LHCN-M2 (cell line): ENCODE measurements around the gene CCDC12. TPM values are rescaled to one million over a fixed set of nuclear protein-coding genes. Genes with fewer than 3 reads are reported as not detected.
A peak's percentile ranks its signal among the peaks of the same experiment; 100 is the strongest.
"Not testable (repeated sequence)": the region's sequence is repeated elsewhere in the genome, so short reads cannot be mapped to it uniquely, and the experiment has no call there.

ENCODE experiments used
- DNase-seq: peaks from one replicate; pipeline ENCODE4 v3.0.0-alpha.2; 2012; ENCODE audit warnings: low read depth
- total RNA-seq: library from RNA; depleted of rRNA; stranded (reverse); fragments of >200 nt; gene quantifications from 2 replicates; pipeline ENCODE4 v1.2.3, GENCODE V29; 2014

Gene CCDC12
- total RNA-seq, 1 experiment from 2014 or later = 31.2 TPM

DNA sequence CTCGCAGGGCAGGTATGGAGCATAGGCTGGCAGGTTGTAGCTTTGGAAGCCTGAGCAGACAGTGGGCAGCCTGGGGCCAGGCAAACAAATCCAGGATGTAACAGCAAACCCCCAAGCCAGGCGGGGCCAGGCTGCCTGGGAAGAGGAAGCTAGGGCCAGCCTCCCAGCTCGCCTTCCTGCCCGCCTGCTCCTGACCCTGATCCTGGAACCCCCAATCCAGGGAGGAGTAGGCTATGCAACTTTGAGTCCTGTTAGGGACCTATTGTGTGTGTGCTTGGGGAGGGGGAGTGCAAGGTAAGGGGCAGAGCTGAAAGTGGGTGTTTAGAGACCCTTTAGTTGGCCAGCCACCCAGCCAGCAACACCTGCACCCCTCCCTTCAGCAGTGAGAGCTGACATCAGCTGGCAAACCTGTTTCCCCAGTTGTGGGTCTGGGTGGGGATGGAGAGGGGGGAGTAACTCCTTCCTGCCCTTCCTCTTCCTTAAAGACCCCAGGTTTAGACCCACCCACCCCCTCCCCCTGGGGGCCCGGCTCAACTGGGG, 5.5 kb upstream of the CCDC12 start:
- DNase-seq = no peak

DNA sequence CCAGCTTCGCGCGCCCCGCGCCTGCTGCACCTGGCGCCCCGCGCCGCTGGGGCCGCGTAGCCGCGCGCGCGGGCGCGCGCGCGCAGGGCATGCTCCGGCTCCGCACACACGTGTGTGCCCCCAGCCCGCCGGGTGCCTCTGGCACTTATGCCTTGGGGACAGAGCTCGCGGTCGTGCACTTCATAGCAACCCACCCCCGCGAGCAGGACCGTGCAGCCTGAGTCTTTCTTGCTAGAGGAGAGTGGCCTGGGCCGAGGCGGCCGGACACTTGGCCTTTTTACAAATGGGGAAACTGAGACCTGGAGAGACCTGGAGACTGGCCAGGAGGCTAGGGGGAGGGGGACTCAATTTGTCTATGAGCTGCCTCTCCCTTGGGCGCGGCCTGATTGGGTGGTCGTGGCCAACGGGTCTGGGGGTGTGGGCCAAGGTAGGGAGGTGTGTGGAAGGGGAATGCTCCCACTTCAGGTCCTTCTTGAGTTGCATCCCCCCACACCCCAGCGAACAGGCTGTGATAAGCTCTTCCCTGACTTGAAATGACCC, 3.5 kb upstream of the CCDC12 start:
- no peak for DNase-seq

DNA sequence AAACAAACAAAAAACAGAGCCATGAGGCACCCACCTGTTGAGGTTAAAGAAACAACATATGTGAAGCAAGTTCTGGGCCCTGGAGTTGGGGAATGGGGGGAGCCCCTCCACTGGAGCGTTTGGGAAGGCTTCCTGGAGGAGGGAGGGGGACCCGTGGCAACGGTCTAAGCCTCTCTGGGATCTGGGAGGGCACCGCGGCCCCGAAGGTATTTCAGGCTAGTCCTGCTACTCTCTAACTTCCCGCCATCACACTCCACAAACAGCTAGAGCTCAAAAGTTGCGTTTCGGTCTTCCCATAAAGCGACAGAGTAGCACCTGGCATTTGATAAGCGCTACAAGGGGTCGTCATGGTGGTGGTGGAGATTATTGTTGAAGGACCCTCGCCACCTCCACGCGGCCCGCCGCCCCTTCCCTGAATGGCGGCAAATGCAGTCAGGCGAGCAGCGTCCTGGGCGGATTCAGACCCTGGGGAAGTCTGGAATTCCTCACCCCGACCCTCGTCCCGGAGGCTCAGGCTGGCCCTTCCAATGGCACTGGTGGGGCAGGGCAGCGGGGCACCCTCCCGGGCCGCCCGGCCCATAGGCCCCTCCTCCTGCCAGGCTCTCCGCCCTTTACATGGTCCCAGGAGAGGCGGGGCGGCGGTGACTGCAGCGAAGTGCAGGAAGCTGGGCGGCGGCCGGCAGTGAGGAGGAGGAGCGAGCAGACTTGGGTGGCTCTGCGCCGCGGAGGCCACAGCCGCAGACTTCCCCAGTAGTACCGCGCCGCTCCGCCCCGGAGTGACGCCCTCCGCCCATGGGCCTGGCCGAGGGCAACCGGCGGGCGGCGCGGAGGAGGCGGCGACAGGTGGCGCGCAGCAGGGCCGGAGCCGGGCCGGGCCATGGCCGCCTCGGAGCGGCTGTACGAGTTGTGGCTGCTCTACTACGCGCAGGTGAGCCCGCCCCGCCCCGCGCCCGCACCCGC, 2.7 kb upstream of the CCDC12 start, which contains the start of gene NBEAL2:
TSS of gene NBEAL2 (plus strand) at position 682 of the 960 bp plus-strand sequence. CDS start at position 878, 196 bp downstream.
- DNase-seq = peak; percentile 81

DNA sequence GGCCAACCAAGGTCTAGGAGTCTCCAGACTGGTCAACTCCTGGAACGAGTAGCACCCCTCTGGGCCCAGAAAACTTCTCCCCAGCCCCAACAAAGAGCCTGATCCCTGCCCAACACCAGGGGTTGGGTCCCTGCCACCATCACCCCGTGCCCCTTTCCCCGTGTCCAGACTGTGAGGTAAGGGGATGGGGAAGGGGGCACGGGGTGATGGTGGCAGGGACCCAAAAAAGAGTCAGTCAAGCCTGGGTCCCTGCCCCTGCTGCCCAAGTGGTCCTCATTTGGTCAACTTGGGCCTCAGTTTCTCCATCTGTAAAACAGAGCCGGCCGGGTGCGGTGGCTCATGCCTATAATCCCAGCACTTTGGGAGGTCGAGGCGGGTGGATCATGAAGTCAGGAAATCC, 1.8 kb upstream of the CCDC12 start:
- no peak for DNase-seq

DNA sequence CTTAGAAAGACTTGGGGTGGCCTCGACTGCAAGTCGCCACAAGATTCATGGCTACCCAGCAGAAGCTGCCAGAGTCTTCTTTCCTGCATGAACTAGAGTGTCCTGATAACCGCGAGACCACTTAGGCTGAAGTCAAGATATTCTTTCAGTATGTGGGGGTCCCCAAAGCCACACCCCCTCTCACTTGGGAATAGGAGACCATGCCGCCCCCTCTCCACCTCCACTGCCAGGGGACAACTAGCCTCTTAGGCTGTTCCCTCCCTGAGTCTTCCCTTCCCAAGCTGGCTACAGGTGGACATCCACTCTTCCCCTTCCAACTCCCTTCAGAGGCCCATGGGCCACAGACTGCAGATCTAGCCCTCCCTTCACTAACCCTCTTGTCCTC, 1.3 kb upstream of the CCDC12 start:
- DNase-seq = no peak

DNA sequence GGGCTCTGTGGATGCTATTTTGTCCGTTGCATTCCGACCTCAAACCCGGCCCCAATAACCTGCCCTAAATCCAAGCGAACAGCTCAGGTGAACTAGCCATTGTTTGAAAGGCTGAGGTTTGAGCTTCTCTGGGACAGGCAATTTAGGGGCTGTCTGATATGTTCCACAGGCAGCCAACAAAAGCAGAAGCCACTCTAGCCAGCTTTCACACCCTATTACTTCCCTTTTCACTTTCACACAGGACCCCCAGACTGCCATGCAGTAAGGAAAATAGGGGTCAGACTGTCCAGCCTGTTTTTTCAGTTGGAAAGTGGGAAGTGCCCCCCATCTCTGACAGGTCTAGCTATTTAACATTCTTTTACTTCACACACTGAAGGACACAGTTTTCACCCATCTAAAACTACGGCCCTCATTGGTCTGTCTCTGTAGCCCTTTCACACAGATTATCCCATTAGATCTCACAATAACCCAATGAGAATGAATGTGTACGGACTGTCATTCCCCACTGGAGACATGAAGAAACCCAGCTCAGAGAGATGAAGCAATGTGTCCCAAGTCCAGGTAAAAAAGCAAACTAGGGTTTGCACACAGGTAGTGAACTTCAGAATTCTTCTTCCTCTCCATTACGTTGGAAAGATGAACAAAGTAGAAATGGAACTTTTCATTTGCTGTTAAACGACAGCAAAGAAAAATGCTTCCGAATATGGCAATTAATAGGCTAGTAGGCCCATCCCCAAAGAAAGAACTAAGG, 1.9 kb downstream of the CCDC12 start:
- DNase-seq = no peak

DNA sequence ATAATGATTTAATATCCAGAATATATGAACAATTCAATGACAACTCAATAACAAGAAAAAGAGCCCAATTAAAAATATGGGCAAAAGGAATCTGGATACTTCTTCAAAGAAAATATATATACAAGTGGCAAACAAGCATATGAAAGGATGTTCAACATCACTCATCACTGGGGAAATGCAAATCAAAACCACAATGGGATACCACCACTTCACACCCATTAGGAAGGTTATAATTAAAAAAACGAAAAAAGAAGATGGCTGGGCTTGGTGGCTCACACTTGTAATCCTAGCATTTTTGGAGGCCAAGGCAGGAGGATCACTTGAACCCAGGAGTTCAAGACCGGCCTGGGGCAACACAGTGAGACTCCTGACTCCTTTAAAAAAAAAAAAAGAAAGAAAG, 4.1 kb downstream of the CCDC12 start:
- no peak for DNase-seq

DNA sequence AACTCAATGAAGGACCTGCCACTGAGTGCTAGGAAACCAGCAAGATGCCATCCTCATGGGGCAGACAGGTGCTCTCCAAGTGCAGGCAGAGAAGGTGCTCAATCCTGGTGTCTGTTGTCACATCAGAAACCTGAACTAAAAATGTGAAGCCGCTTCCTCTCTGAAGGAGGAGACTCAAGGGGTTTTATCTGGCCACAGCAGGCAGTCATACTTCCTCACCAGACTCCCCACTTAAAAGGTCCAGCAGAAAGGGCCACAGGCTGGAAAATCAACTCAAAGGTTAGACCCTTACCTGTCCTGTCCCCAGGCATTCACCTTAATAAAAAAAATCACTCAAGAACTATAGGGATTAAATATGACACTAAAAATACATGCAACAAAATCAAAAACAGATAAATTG, 4.8 kb downstream of the CCDC12 start:
- DNase-seq = no peak

DNA sequence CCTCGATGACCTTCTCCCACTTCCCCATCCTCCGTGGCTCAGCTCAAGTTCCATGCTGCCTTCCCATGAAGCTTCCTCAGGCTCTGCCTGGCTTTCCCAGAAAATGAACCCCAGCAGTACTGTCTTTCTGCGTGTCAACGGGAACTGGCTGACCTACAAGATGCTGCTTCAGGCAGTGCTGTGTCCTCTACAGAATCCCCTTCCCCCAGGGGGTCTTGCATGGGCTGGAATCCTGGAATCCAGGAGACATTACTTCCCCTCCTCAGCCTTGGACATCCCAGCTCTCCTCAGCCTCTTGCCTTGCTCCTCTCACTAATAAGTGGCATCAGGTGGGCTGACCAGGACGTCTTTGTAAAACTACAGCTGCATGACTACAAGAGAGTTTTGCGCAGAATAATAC, 5.4 kb downstream of the CCDC12 start:
- no peak for DNase-seq

DNA sequence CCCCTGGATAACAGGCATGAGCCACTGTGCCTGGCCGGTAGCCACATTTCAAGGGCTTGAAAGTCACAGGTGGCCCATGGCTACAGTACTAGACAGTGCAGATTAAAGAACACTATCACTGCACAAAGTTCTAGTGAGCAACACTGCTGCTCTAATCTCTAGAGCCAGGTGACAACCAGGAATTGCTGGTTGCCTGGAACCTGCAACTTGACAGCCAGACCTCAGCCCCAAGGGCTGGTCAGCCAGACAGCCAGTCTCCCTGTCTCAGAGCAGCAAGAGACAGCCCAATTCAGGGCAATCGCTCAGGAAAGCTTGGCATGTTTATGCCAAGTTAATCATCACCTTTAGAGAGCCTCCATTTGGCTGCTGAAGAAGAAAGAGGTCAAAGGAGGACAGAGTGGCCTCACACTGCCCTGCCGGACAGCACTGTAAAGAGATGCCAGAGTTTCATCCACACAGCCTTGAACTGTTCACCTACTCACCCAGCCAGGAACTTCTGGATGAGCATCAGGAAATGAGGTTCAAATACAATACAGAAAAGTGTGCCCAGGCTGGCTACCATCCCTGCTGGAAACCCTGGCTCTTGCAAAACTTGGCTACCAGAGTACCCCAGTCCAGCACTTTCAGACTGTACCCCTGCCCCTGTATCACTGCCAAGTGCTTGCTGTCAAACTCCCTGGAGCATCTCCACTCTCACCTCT, 6.0 kb downstream of the CCDC12 start:
- no peak for DNase-seq

DNA sequence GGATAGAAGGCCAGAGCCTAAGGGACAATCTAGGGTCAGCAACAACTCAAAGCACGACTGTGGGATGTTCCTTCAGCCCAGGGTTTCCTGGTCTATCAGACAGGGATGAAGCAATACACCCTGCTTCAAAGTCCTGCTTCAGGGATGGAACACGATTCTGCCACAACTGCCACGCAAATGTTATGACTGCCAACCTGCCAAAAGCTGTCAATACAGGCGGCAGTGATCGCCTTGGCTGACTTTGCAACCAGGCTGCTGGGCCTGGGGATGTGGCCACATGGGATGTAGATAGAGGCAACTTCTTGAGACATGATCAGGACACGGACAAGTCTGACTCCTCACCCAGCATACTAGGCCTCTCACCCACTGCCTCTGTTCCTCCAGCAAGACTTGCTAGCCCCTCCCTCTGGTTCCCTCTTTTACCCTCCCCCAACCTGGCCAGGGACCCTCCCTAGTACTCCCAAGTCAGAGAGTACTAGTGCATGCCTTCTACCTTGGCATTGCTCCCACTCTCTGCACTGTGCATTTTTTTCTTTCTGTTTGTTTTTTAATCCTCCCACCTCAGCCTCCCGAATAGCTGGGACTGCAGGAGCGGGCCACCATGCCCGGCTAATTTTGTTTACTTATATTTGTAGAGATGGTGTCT, 7.6 kb downstream of the CCDC12 start:
- DNase-seq = no peak

DNA sequence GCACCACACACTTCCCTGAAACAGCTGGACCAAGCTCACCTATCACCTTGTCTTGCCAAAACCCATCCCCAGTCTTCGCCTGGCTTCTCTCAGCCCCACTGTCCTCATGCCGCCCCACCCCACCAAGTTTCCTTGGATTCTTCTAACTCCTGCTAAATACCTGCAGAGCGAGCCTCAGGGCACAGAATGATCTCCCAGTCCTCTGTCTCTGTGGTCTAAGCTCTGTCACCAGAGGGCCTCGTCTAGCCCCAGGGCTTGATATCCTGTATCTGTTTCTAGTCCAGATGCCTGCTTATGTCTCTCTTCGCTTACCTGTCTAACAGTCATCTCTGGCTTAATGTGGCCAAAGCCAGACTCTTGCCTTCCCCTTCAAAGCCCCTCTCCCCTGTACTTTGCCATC, 9.7 kb downstream of the CCDC12 start:
- no peak for DNase-seq

DNA sequence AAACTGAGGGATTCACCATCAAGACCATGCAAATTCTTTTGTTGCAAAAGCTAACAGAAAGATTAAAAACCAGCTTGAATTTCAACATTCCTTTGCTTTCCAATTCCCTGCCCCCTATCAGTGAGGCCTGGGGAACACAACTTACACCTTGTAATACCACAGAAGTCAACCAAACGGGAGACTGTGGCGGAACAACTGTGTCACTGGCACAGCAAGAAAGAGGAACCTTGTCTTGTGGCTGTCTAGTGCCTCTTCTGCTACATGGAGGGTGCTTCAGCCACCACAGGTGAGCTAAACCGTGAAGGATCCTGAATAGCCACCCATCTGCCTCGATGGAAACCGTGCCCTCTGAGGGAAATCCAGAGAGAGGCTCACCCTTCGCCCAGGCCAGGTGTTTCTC, 11.4 kb downstream of the CCDC12 start:
- no peak for DNase-seq

DNA sequence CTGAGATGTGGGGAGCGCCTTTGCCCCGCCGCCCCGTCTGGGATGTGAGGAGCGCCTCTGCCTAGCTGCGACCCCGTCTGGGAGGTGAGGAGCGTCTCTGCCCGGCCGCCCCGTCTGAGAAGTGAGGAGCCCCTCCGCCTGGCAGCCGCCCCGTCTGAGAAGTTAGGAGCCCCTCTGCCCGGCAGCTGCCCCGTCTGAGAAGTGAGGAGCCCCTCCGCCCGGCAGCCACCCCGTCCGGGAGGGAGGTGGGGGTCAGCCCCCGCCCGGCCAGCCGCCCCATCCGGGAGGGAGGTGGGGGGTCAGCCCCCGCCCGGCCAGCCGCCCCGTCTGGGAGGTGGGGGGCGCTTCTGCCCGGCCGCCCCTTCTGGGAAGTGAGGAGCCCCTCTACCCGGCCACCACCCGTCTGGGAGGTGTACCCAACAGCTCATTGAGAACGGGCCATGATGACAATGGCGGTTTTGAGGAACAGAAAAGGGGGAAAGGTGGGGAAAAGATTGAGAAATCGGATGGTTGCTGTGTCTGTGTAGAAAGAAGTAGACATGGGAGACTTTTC, 12.4 kb downstream of the CCDC12 start:
- DNase-seq = not testable (repeated sequence)

DNA sequence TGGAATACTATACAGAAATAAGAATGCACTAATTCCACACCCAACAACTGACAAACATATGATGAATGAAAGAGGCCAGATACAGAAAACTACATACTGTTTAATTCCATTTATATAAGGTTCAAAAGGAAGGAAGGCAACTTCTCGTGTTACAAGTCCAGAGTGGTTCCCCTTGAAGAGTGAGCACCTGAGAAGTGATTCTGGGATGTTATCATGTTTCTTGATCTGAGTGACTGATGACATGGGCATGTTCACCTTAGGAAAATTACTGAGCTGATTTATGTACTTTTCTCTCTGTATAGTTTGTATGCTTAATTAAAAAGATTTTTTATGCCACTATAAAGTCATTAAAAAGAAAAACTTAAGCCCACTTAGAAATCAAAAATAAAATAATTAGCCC, 13.6 kb downstream of the CCDC12 start:
- no peak for DNase-seq

DNA sequence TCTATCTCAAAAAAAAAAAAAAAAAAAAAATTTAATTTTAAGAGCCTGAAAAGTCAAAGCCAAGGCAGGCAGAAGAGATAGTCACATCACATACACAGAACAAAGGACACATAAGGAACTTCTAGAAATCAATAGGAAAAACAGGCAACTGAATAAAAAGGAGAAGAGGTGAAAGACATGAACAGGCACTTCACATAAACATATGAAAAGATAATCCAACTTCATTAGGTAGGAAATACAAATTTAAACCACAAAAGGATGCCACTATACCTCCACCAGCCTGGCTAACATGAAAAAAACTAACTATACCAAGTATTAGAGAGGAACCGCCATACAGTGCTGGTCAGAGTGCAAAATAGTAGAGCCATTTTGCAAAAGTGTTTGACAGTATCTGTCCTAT, 14.1 kb downstream of the CCDC12 start:
- no peak for DNase-seq

DNA sequence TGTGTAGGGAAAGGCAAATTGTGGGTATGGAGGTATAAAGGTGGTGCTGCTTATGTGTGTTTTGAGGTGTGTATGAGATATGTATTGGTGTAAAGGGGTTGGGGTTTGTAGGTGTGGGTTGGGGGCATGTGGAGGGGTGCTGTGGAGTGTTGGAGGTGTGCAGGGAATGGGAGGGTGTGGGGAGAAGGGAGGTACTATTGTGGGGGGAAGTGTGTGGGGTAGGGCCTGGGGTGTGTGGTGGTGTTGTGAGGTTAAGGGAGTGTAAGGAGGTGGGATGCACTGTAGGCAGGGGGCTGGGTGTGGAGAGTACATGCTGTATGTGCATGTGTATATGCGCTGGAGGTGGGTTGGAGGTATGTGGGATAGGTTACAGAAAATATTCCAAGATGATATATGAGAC, 15.7 kb downstream of the CCDC12 start:
- no peak for DNase-seq

DNA sequence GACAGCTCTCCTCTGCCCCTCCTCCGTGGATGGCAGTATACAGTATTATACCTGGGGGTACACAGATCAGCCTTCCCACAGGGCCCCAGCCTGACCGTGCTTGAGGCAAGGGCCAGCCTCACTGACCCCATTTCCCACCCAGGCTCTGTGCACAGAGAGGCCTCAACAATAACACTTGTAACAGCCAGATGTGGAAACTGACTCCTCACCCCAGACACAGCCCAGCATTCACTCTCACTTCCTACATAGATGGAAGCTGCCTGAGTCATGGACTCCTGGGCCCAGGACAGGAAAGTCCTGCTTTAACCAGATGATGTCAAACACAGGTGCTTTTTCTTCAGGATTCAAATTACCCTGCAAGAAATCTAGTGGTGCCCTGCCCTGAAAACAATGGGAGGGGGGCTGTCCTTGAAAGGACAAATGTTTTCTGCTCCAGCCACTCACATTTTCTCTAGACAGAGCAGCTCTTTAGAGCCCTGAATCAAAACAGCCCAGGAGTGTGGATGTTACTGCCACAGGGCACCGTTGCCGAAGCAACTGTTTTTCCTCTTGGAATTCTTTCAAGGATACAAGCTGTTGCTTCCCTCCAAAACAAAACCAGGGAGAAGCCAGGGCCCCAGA, 16.4 kb downstream of the CCDC12 start:
- DNase-seq = peak; percentile 38

DNA sequence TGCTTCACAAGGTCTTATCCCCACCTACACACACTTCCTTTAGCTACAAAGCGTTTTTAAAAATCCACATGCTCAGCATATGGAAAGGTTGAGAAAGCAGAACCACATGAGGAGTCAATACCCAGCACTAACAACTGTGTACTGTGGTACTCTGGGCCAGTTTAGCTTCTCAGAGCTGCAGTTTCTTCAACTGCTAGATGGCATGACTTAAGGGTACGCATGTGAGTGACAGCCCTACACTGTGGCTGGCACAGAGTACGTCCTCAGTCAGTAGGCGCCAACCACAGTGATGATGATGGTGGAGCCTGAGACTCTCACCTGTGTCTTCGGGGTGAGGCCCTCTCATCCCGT, 17.4 kb downstream of the CCDC12 start:
- no peak for DNase-seq

DNA sequence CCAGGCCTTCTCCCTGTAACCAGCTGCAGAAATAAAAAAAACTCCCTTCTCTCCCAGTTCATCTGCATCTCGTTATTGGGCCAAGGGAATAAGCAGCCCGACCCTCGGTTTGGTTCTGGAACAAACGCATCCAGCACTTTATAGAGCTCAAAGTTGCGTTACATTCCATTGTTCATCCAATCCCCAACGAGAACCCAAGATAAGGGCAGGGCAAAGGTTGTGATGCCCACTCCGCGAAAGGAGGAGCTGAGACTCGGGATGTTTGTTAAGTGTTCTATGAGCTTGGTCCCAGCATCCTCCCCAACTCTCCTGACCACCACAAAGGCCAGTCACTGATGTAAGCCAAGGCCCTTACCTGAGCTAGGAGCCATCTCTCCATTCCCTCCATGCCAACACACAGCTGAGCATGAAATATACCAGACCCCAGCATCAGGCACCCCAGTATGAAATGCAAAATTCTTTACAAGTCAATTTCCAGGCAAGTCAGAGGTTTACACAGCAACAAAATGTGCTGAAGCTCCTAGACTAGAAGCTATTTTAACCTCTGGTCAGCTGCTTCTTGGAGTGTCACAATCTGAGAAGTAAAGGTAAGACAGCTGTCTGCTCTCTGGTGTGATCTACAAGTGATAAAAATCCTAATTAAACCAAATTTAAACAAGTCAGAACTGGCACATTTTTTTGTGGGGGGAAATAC, 17.9 kb downstream of the CCDC12 start:
- no peak for DNase-seq
